ENCODE results near the gene SLC9A9.

SLC9A9 gene

DNA sequence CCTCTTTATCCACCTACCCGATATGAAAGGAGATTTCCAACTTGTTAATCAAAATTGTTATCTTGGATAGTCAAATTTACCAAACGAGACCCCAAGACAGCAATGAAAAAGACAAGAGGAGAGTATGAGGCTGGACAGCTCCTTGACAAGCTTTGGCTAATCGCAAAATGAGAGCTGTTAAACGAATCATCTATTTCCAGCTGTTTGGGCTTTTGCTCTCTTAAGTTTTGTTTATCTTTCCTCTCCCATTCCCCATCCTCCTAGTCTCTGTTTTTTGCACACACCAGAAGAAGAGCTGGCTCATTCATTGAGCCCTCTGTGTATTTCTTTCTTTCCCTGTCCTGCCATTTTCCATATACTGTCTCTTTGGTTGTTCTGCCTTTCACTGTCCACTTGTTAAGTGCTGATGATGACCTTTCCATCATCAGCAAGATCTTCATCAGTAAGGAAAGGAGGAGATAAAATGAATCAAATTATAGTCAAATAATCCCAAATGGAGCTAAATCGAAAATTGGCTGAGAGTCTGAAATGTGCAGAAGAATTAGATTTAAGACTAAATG is 161.6 kb downstream of the SLC9A9 start:
- no peak for DNase-seq (ENCODE audit: extremely low spot score)
- ChIA-PET POLR2A (no interaction called here), CTCF (interaction anchor here (1.5 to 3.8 kb wide), 2 partner anchors 12 to 414 kb away, joined by 3 to 22 read pairs; no protein-coding TSS in a partner anchor)
- TF ChIP-seq, protein P1, sequence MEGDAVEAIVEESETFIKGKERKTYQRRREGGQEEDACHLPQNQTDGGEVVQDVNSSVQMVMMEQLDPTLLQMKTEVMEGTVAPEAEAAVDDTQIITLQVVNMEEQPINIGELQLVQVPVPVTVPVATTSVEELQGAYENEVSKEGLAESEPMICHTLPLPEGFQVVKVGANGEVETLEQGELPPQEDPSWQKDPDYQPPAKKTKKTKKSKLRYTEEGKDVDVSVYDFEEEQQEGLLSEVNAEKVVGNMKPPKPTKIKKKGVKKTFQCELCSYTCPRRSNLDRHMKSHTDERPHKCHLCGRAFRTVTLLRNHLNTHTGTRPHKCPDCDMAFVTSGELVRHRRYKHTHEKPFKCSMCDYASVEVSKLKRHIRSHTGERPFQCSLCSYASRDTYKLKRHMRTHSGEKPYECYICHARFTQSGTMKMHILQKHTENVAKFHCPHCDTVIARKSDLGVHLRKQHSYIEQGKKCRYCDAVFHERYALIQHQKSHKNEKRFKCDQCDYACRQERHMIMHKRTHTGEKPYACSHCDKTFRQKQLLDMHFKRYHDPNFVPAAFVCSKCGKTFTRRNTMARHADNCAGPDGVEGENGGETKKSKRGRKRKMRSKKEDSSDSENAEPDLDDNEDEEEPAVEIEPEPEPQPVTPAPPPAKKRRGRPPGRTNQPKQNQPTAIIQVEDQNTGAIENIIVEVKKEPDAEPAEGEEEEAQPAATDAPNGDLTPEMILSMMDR (IDR thresholded peaks at IDR 0.05; ENCODE audit: control extremely low read depth, extremely low read depth, low read depth, missing control alignments), result no peak

DNA sequence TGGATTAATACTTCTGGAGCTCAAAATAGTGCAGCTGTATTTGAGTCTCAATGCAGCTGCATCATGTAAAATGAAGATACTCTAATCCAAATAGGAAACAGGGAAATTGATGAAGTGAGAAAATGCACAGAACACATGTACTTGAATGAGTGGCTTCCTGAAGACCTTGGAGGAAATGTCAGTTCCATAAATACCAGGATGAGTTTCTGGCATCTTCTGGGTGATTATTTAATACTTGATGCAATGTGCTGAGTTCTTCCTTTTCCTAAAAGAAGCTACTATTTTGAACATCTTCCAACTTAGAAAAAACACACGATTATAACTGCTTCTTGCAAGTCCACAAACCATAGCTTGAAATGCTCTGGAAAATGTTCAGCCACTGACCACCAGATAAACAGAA is 162.8 kb downstream of the SLC9A9 start:
- TF ChIP-seq, protein P1 (IDR thresholded peaks at IDR 0.05; ENCODE audit: control extremely low read depth, extremely low read depth, low read depth, missing control alignments), result no peak
- POLR2A ChIA-PET, result no interaction called here
- CTCF ChIA-PET, result interaction anchor here (1.3 to 3.8 kb wide), 2 partner anchors 11 to 12 kb away, joined by 3 to 22 read pairs; no protein-coding TSS in a partner anchor
- DNase-seq (ENCODE audit: extremely low spot score), result no peak

DNA sequence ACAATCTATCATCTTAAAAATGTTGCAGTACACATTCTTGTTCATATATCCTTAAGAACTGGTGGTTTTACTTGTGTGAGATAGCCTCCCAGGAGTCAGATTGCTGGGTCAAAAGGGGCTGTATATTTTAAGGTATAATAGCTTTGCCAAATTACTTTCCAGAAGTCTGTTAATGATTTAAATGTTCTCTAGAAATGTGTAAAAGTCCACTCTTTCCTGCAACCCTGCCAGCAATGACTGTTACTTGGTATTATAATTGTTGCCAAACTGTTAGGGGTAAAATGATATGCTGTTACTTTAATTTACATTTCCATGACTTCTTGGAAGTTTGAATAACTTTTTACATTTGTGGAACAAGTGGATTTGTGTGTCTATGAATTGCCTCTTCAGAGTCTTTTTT is 170.8 kb downstream of the SLC9A9 start:
- no peak for DNase-seq (ENCODE audit: extremely low spot score)
- CTCF ChIA-PET, result interaction anchor here (2.9 kb wide), 1 partner anchor 28 kb away, joined by 6 read pairs; no protein-coding TSS in a partner anchor
- POLR2A ChIA-PET, result no interaction called here
- TF ChIP-seq, protein P1 (IDR thresholded peaks at IDR 0.05; ENCODE audit: control extremely low read depth, extremely low read depth, low read depth, missing control alignments), result no peak

- DNase-seq (ENCODE audit: extremely low spot score), result no peak
- TF ChIP-seq, protein P1 (IDR thresholded peaks at IDR 0.05; ENCODE audit: control extremely low read depth, extremely low read depth, low read depth, missing control alignments), result no peak
- CTCF ChIA-PET, result interaction anchor here (2.9 to 3.8 kb wide), 2 partner anchors 9 to 29 kb away, joined by 6 to 22 read pairs; no protein-coding TSS in a partner anchor
- POLR2A ChIA-PET, result no interaction called here
Measured at GRCh38 chr3:143676747-143677146, 171.5 kb downstream of the SLC9A9 start.

DNA sequence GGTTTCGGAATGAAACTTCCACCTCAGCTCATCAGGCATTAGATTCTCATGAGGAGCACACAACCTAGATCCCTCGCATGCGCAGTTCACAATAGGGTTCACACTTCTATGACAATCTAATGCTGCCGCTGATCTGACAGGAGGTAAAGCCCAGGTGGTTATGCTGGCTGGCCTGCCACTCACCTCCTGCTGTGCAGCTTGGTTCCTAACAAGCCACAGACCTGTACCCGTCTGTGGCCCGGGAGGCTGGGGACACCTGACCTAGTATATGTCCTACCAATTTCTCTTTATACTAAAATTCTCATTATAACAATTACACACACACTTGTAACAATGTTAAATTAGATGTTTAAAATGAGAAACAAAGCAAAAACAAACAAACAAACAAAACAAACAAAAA is 172.2 kb downstream of the SLC9A9 start:
- ChIA-PET POLR2A (no interaction called here), CTCF (interaction anchor here (0.9 to 3.8 kb wide), 8 partner anchors 10 to 380 kb away, joined by 3 to 37 read pairs (median 11); no protein-coding TSS in a partner anchor)
- no peak for DNase-seq (ENCODE audit: extremely low spot score)
- TF ChIP-seq, protein P1 (IDR thresholded peaks at IDR 0.05; ENCODE audit: control extremely low read depth, extremely low read depth, low read depth, missing control alignments), result no peak

DNA sequence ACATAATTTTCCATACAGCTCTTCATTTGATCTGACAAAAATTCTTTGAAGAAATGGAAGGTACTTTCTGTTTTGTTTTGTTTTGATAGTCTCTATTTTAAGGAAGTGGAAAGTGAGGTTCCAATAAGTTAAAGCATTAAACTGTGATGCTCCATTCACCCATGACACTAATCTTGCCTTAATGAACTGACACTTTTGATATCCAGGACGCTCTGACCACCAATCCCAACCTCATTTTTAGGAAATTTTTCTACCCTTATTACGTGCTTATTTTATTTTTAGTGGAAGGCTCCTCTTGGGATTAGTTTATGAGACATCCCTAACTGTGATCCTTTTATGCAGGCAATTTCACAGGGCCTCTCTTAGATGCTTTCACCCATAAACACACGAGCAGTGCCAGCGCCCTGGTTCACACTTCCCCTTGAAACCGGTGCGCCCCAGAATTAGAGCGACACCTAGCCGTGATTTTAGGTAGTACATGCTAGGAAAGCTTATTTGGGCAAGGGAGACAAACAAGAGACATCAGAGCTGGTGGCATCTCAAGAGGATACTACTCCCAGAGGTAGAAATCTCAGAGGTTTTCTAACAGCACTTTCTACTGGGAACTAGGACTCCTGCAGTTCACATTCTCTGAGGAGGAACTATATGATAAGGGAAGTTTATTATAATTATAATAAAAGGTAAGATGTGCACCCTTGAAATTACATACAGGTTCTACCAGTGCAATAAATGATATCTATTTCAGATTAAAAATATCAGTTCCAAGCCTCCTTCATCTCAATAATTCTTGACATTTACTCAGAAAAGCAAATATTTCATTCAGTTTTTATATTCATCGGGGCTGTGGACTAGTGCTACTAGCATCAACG is 173.9 kb downstream of the SLC9A9 start:
- ChIA-PET CTCF (interaction anchor here (0.6 to 3.8 kb wide), 69 partner anchors 8 to 846 kb away, joined by 3 to 37 read pairs (median 4); no protein-coding TSS in a partner anchor), POLR2A (no interaction called here)
- TF ChIP-seq, protein P1 (IDR thresholded peaks at IDR 0.05; ENCODE audit: control extremely low read depth, extremely low read depth, low read depth, missing control alignments), result peak; percentile 89
- peak; percentile 73 for DNase-seq (ENCODE audit: extremely low spot score)
